ENCODE measurements around the gene SGPP2.

GRCh38 chr2:222375798-222376197, 48.5 kb upstream of the SGPP2 start:
- TF ChIP-seq CTCF (IDR thresholded peaks at IDR 0.05) (no peak), POLR2A (IDR thresholded peaks at IDR 0.05) (no peak)
